ENCODE data around the gene UNC93B1. TPM values are rescaled to one million over a fixed set of nuclear protein-coding genes. Genes with fewer than 3 reads are reported as not detected.
A peak's percentile ranks its signal among the peaks of the same experiment; 100 is the strongest.

Gene UNC93B1
- total and polyA plus RNA-seq, 2 of the 8 experiments (the other 6 are each of a cell fraction or from before 2014, with no cell fraction given): 18.9 to 34.3 TPM

GRCh38 chr11:68030318-68031143, 26.6 kb upstream of the UNC93B1 start, which contains the start of gene NDUFS8:
Gene NDUFS8 (plus strand): TSS chr11:68030681. CDS start chr11:68032152, 1,471 bp downstream.
- POLR2A ChIA-PET (ENCODE audit: partially characterized antibody): interaction anchor here (0.8 to 16.6 kb wide), 4 partner anchors 9 to 94 kb away, joined by 3 to 183 read pairs (median 15); no protein-coding TSS in a partner anchor
- FAIRE-seq: peak; percentile 71
- TF ChIP-seq RNF2 (IDR thresholded peaks at IDR 0.05; ENCODE audit: borderline replicate concordance, low read depth, low read length, missing control alignments, poor library complexity, severe bottlenecking): no peak
- TF ChIP-seq YY1 (IDR thresholded peaks at IDR 0.05; ENCODE audit: low read depth, low read length): peak; percentile 95
- TF ChIP-seq NRF1 (IDR thresholded peaks at IDR 0.05; ENCODE audit: low read depth, low read length): peak; percentile 72
- peak; percentile 58 for TF ChIP-seq CREB1 (IDR thresholded peaks at IDR 0.05)
- TF ChIP-seq SP2 (IDR thresholded peaks at IDR 0.05; ENCODE audit: low read length): peak; percentile 73
- peak; percentile 66 for TF ChIP-seq KDM4A (IDR thresholded peaks at IDR 0.05; ENCODE audit: low read depth, low read length, severe bottlenecking)
- peak; percentile 72 for TF ChIP-seq POLR2AphosphoS5 (IDR thresholded peaks at IDR 0.05; ENCODE audit: low read depth, low read length)
- TF ChIP-seq TAF1 (IDR thresholded peaks at IDR 0.05; ENCODE audit: low read depth, low read length): peak; percentile 81
- TF ChIP-seq RBBP5 (IDR thresholded peaks at IDR 0.05; ENCODE audit: borderline replicate concordance, low read depth, low read length): 0 out of 2 replicates have a peak, but pooled peaks have one; percentile 71
- no peak for TF ChIP-seq GTF2F1 (IDR thresholded peaks at IDR 0.05; ENCODE audit: borderline replicate concordance, low read depth, low read length)

More at GRCh38 chr11:68030318-68031143, 26.6 kb upstream of the UNC93B1 start, which contains the start of gene NDUFS8:
- H3K56ac ChIP-seq (replicated peaks; ENCODE audit: insufficient read length, low read depth, low read length): no peak within 1 kb of the TSS
- H3K79me2 ChIP-seq (ENCODE audit: control insufficient read depth in 1 of 2, insufficient read depth in 2 of 2, low read length in 2 of 2): peaks cover 0 to 22% of the 10 kb centered on the region in 2 experiments; a peak in 2 of 4 replicates
- H2AK5ac ChIP-seq (ENCODE audit: low read depth, low read length): 0 out of 2 replicates have a peak within 1 kb of the TSS, but pooled peaks have one; percentile 54
- no peaks in the 10 kb centered on the region for H3K9me3 ChIP-seq (ENCODE audit: insufficient read depth in 2 of 2, low read depth in 1 of 2, low read length in 1 of 2)
- no peak within 1 kb of the TSS for H3K4ac ChIP-seq (replicated peaks; ENCODE audit: insufficient read length, low read depth, low read length)
- peak within 1 kb of the TSS; percentile 81 for H4K5ac ChIP-seq (ENCODE audit: insufficient read length, low read depth, low read length)
- H3K36me3 ChIP-seq (ENCODE audit: control insufficient read depth in 2 of 4, insufficient read depth in 4 of 4, low read length in 3 of 4): peaks cover 4 to 17% (median 15%) of the 10 kb centered on the region in 4 experiments
- H3K79me1 ChIP-seq (ENCODE audit: low read depth, low read length): peaks cover 11% of the 10 kb centered on the region
- H3K9ac ChIP-seq (replicated peaks in 1 of 4; ENCODE audit: extremely low read depth in 1 of 4, low read depth in 3 of 4, low read length in 3 of 4): peak within 1 kb of the TSS; percentile 70 to 94 (median 86)
- H2BK120ac ChIP-seq (replicated peaks; ENCODE audit: low read depth, low read length): no peak within 1 kb of the TSS
- no peak within 1 kb of the TSS for H2AFZ ChIP-seq (ENCODE audit: low read length)
- 2% methylated on average over 51 of the region's 56 CpGs; no CpG with 5 or more reads in 1 of the 2 experiments for WGBS, 2 experiments (ENCODE audit: extremely low coverage in 1 of 2, insufficient coverage in 1 of 2, insufficient read length in 1 of 2, insufficient replicate concordance in 2 of 2, low coverage in 1 of 2, low lambda C conversion rate in 2 of 2, missing lambda C conversion rate in 1 of 2)
- peak within 1 kb of the TSS; percentile 83 for H3K27ac ChIP-seq (ENCODE audit: low read depth, low read length)
- peak within 1 kb of the TSS; percentile 90; the same call in 1 of the 2 replicates for H4K8ac ChIP-seq (ENCODE audit: extremely low read depth, insufficient read depth, low read length)
- H2BK5ac ChIP-seq (ENCODE audit: low read depth, low read length): peak within 1 kb of the TSS; percentile 96
- peak within 1 kb of the TSS; percentile 14 for H4K91ac ChIP-seq (replicated peaks; ENCODE audit: insufficient read length, low read length)
- peak within 1 kb of the TSS; percentile 94 for H3K18ac ChIP-seq (ENCODE audit: extremely low read depth, low read length)
- H4K20me1 ChIP-seq (replicated peaks in 1 of 2; ENCODE audit: control insufficient read depth in 1 of 2, insufficient read depth in 2 of 2, low read length in 2 of 2): peaks cover 0 to 5% of the 10 kb centered on the region in 2 experiments
- 0 out of 2 replicates have a peak within 1 kb of the TSS, but pooled peaks have one; percentile 75 for H2BK12ac ChIP-seq (ENCODE audit: low read depth, low read length)
- no peak within 1 kb of the TSS for H3K23ac ChIP-seq (ENCODE audit: insufficient read length)
- H3K4me3 ChIP-seq (ENCODE audit: extremely low read depth in 1 of 4, insufficient read depth in 2 of 4, low read depth in 3 of 4, low read length in 4 of 4): peak within 1 kb of the TSS; percentile 79 to 82 (median 80)
- peaks cover 0 to 8% (median 6%) of the 10 kb centered on the region in 4 experiments; a peak in 5 of 7 replicates for H3K4me1 ChIP-seq (replicated peaks in 1 of 4; ENCODE audit: control insufficient read depth in 3 of 4, insufficient read depth in 4 of 4, low read length in 3 of 4)
- H3K27me3 ChIP-seq (replicated peaks in 1 of 4; ENCODE audit: control insufficient read depth in 3 of 4, extremely low read depth in 1 of 4, insufficient read depth in 3 of 4, low read length in 3 of 4): no peaks in the 10 kb centered on the region
- H2BK20ac ChIP-seq (ENCODE audit: low read length): 0 out of 2 replicates have a peak within 1 kb of the TSS, but pooled peaks have one; percentile 48
- peak; percentile 95 to 96 for DNase-seq (ENCODE audit: low read depth in 1 of 2, low spot score in 2 of 2)
- peak within 1 kb of the TSS; percentile 76 to 86 for H3K4me2 ChIP-seq (ENCODE audit: insufficient read depth in 1 of 2, low read depth in 2 of 2, low read length in 2 of 2)
- H2BK15ac ChIP-seq (ENCODE audit: low read length): peak within 1 kb of the TSS; percentile 81; the same call in 1 of the 2 replicates
- CTCF ChIA-PET (ENCODE audit: partially characterized antibody): interaction anchor here (0.7 to 1.3 kb wide), 6 partner anchors 10 to 165 kb away, joined by 3 to 4 read pairs (median 3); partner anchors contain the start of gene ALDH3B1
- peaks cover 3% of the 10 kb centered on the region; the same call in 1 of the 2 replicates for H3K23me2 ChIP-seq (ENCODE audit: low read depth, low read length)
- H3K14ac ChIP-seq (ENCODE audit: insufficient read length): no peak within 1 kb of the TSS

Measured in H1 (cell line).